Measurements from ENCODE around the gene DGKD. TPM values are rescaled to one million over a fixed set of nuclear protein-coding genes. Genes with fewer than 3 reads are reported as not detected.

Gene DGKD
- total and polyA plus RNA-seq, 2 experiments from 2014 or later, result 3.9 to 4.0 TPM

DNA sequence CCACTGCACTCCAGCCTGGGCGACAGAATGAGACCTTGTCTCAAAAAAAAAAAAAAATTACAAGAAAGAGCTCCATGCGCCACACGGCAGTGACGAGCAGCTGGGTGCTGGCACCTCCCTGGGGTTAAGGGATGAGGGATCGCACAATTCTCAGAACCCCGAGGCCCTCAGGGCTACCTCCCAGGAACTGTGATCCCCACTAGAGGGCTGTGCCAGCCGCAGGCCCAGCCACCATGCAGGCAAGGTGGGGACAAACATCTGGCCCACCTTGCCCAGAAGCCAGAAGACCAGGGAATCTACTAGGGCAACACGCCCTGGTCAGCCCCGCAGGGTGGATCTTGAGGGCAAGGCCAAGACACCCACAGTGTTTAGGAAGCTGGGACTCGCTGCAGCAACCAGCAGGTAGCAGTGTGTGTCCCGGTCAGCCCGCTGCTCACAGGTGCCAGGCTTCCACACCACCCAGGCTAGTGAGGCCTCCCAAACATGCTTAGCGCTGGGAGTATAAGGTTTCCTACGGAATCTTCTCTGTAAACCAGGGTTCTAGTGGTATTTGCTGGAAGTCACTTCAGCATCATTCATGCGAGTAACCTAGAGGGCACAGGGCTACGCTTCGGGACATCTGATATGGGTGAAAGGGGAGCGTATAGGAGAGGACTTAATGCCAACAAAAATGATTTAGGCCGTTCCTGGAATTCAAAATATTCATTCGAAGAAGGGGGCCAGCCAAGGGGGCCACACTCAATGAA, 39.9 kb upstream of the DGKD start:
- Histone ChIP-seq H3K4me2 (ENCODE audit: unreplicated experiment) (no peak overlapping the region), H3K27me3 (replicated peaks; ENCODE audit: insufficient read depth) (peaks cover 11% of the 10 kb centered on the region; the same call in 1 of the 2 replicates), H3K9me2 (ENCODE audit: insufficient read depth) (no peaks in the 10 kb centered on the region), H3F3A (ENCODE audit: insufficient read depth) (no peaks in the 10 kb centered on the region), H4K20me1 (ENCODE audit: insufficient read depth) (no peaks in the 10 kb centered on the region), H3K9ac (no peak overlapping the region), H3K4me3 (no peak overlapping the region), H3K79me2 (ENCODE audit: insufficient read depth) (no peaks in the 10 kb centered on the region), H2AFZ (no peak overlapping the region), H3K9me3 (ENCODE audit: low read depth) (no peaks in the 10 kb centered on the region), H3K36me3 (ENCODE audit: low read depth) (no peaks in the 10 kb centered on the region), H3K4me1 (ENCODE audit: insufficient read depth) (no peaks in the 10 kb centered on the region), H3K27ac (no peak overlapping the region)
- in situ Hi-C loops (cut with MboI), result no loop called here
- no peak for TF ChIP-seq EZH2 (IDR thresholded peaks at IDR 0.05; ENCODE audit: insufficient read depth, poor library complexity, severe bottlenecking)
- TF ChIP-seq EZH2phosphoT487 (IDR thresholded peaks at IDR 0.05; ENCODE audit: insufficient read depth, low read depth), result no peak
- DNase-seq, result no peak
- 70 to 73% methylated on average over 19 to 20 of the region's 20 CpGs for WGBS, 2 experiments (ENCODE audit: low coverage in 1 of 2, low lambda C conversion rate in 2 of 2, missing lambda C conversion rate in 2 of 2)

DNA sequence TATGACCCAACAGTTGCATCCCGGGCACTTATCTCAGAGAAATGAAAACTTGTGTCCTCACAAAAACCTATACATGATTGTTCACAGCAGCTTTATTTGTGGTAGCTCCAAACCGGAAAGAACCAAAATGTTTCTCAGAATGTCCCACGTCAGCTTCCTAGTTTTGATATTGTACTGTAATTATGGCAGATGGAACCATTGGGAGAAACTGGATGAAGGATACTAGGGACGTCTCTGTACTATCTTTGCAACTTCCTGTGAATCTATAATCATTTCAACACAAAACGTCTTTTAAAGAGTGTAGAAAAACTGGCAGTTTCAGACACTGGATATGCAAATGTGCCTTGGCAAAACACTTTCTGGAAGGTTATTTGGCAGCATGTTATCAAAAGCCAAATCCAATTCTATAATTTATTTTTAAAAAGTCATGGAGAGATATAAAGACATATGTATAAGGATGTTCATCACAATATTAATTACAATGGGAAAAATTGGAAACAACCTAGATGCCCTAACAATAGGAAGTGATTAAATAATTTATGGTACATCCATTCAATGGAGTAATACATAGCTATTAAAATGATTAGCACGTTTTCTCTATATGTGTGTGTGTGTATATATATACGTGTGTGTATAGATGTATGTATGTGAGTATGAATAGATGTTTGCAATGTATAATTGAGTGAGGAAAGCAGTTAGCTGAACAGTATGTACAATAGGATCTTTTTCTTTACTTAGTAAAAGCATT, 36.9 kb upstream of the DGKD start:
- Histone ChIP-seq H3K9me2 (ENCODE audit: insufficient read depth) (no peaks in the 10 kb centered on the region), H3K9ac (no peak overlapping the region), H3K36me3 (ENCODE audit: low read depth) (no peaks in the 10 kb centered on the region), H3K9me3 (ENCODE audit: low read depth) (no peaks in the 10 kb centered on the region), H4K20me1 (ENCODE audit: insufficient read depth) (no peaks in the 10 kb centered on the region), H3K27ac (no peak overlapping the region), H3K4me2 (ENCODE audit: unreplicated experiment) (no peak overlapping the region), H3K79me2 (ENCODE audit: insufficient read depth) (no peaks in the 10 kb centered on the region), H3K4me1 (ENCODE audit: insufficient read depth) (no peaks in the 10 kb centered on the region), H3K27me3 (replicated peaks; ENCODE audit: insufficient read depth) (peaks cover 23% of the 10 kb centered on the region), H3F3A (ENCODE audit: insufficient read depth) (no peaks in the 10 kb centered on the region), H3K4me3 (no peak overlapping the region), H2AFZ (no peak overlapping the region)
- WGBS, 2 experiments (ENCODE audit: low coverage in 1 of 2, low lambda C conversion rate in 2 of 2, missing lambda C conversion rate in 2 of 2), result 47 to 50% methylated on average over 7 of the region's 7 CpGs
- in situ Hi-C loops (cut with MboI), result no loop called here
- DNase-seq, result no peak
- TF ChIP-seq EZH2 (IDR thresholded peaks at IDR 0.05; ENCODE audit: insufficient read depth, poor library complexity, severe bottlenecking), result no peak
- TF ChIP-seq EZH2phosphoT487 (IDR thresholded peaks at IDR 0.05; ENCODE audit: insufficient read depth, low read depth), result no peak

DNA sequence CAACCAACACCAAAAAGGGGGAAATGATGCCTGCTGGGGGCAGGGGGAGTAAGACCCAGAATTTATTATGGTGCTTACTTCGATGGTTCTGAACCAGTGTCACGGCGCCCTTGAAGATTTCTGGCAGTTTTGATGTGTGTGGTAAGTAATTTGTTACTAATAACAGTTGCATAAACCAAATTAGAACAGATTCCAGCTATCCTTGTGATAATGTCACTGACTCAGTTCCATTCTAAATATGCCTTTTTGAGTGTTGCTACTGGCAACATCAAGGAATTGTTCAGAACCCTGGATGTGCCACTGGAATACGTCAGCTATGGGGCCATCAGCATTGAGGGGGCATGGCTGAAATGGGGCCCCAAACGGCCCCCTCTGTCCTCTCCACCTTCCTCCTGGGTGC, 35.0 kb upstream of the DGKD start:
- H4K20me1 ChIP-seq (ENCODE audit: insufficient read depth), result no peaks in the 10 kb centered on the region
- H3K9me3 ChIP-seq (ENCODE audit: low read depth), result no peaks in the 10 kb centered on the region
- no peaks in the 10 kb centered on the region for H3K4me1 ChIP-seq (ENCODE audit: insufficient read depth)
- no peaks in the 10 kb centered on the region for H3K36me3 ChIP-seq (ENCODE audit: low read depth)
- in situ Hi-C loops (cut with MboI), result no loop called here
- H3K27me3 ChIP-seq (replicated peaks; ENCODE audit: insufficient read depth), result peaks cover 22% of the 10 kb centered on the region
- H3F3A ChIP-seq (ENCODE audit: insufficient read depth), result no peaks in the 10 kb centered on the region
- no peak for DNase-seq
- no peaks in the 10 kb centered on the region for H3K79me2 ChIP-seq (ENCODE audit: insufficient read depth)
- H3K4me2 ChIP-seq (ENCODE audit: unreplicated experiment), result no peak overlapping the region
- no peak overlapping the region for H3K4me3 ChIP-seq
- no peak overlapping the region for H2AFZ ChIP-seq
- H3K9ac ChIP-seq, result no peak overlapping the region
- no peaks in the 10 kb centered on the region for H3K9me2 ChIP-seq (ENCODE audit: insufficient read depth)
- no peak overlapping the region for H3K27ac ChIP-seq
- TF ChIP-seq EZH2 (IDR thresholded peaks at IDR 0.05; ENCODE audit: insufficient read depth, poor library complexity, severe bottlenecking) (no peak), EZH2phosphoT487 (IDR thresholded peaks at IDR 0.05; ENCODE audit: insufficient read depth, low read depth) (no peak)
- 45 to 46% methylated on average over 5 of the region's 5 CpGs for WGBS, 2 experiments (ENCODE audit: low coverage in 1 of 2, low lambda C conversion rate in 2 of 2, missing lambda C conversion rate in 2 of 2)

DNA sequence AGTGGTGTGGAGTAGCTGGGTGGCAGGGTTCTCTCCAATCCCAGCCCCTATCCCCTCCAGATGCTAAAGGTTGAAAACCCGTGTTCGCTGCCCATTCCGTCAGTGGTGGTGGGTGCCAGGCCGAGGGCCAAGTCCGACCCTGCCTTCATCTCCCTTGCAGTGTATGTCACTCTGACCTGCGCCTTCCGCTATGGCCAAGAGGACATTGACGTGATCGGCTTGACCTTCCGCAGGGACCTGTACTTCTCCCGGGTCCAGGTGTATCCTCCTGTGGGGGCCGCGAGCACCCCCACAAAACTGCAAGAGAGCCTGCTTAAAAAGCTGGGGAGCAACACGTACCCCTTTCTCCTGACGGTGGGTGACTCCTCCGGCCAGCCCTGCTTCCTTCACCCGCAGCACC, 33.8 kb upstream of the DGKD start:
- Histone ChIP-seq H2AFZ (no peak overlapping the region), H3K4me3 (no peak overlapping the region), H3K9me2 (ENCODE audit: insufficient read depth) (no peaks in the 10 kb centered on the region), H3K4me1 (ENCODE audit: insufficient read depth) (no peaks in the 10 kb centered on the region), H3K79me2 (ENCODE audit: insufficient read depth) (no peaks in the 10 kb centered on the region), H3K27ac (no peak overlapping the region), H3K9ac (no peak overlapping the region), H3F3A (ENCODE audit: insufficient read depth) (no peaks in the 10 kb centered on the region), H3K27me3 (replicated peaks; ENCODE audit: insufficient read depth) (peaks cover 22% of the 10 kb centered on the region), H4K20me1 (ENCODE audit: insufficient read depth) (no peaks in the 10 kb centered on the region), H3K4me2 (ENCODE audit: unreplicated experiment) (no peak overlapping the region), H3K36me3 (ENCODE audit: low read depth) (no peaks in the 10 kb centered on the region), H3K9me3 (ENCODE audit: low read depth) (no peaks in the 10 kb centered on the region)
- WGBS, 2 experiments (ENCODE audit: low coverage in 1 of 2, low lambda C conversion rate in 2 of 2, missing lambda C conversion rate in 2 of 2), result 84 to 87% methylated on average over 17 of the region's 17 CpGs
- TF ChIP-seq EZH2phosphoT487 (IDR thresholded peaks at IDR 0.05; ENCODE audit: insufficient read depth, low read depth), result no peak
- TF ChIP-seq EZH2 (IDR thresholded peaks at IDR 0.05; ENCODE audit: insufficient read depth, poor library complexity, severe bottlenecking), result no peak
- DNase-seq, result no peak
- in situ Hi-C loops (cut with MboI), result no loop called here

Data from GM23248 (cell line).